ENCODE data around the gene C1orf226.

C1orf226 gene

DNA sequence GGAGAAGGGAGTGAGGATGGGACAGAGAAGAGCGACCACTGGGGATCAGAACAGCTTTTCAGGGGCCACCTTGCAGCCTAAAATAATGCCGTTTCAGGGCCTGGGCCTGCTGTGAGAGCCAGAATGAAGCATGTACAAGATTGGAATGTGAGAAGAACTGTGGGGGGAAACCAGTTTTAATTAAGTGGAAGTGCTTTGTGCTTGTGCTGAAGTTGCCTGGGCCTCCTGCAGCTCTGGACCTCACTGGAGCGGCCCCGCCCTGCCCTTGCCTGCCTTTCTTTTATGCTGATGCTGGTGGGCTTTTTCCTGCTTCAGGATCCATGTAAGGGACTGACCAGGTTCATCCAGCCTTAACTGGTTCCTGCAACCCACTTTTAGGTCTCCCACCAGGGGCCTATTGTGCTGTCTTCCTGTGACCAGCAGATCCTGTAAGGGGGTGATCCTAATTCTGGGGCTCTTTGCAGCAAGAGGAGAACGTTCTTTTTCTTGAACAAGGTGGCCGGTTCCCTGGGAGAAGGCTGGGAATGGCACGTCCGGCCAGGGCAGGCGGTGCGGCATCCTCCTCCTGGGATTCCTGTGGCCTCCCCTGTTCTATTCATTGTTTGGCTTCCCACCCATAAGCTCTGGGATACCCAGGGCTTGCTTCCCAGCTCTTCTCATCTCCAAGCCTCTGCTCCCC lies 3.2 kb downstream of the C1orf226 start:
- no peak for DNase-seq (ENCODE audit: low spot score)

DNA sequence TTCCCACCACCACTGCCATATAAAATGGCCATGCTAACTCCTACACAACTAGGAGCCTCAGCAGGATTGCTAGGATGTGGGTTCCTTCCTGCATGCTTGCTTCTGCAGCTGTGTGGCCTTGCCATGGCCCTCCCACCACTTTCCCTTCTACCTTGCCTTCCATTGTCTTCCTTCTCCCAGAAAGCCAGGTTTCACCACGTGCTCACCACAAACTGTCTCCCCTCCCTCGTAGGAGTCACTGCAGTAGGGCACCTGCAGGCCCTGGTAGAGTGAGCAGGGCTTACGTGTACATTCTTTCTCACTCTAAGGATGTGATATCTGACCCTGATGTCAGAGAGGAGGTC lies 3.7 kb downstream of the C1orf226 start:
- no peak for DNase-seq (ENCODE audit: low spot score)

DNA sequence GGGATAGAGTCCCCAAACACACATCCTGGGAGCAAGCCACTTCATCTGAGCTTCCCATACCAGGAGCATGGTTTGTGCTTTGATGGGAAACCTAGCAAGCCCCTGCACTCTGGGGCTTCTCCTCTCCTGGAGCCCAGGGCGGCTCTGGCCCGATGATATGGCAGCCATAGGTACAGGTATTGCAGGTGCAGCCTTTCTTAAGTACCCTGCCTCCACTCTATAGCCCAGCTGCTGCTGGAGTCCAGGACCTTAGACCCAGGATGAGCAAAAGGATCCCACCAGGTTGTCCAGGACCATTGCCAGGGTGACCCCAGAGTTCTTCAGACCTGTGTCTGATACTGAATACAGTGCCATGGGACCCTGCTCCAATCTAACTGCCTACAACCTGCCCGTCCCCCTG lies 4.2 kb downstream of the C1orf226 start:
- no peak for DNase-seq (ENCODE audit: low spot score)

DNA sequence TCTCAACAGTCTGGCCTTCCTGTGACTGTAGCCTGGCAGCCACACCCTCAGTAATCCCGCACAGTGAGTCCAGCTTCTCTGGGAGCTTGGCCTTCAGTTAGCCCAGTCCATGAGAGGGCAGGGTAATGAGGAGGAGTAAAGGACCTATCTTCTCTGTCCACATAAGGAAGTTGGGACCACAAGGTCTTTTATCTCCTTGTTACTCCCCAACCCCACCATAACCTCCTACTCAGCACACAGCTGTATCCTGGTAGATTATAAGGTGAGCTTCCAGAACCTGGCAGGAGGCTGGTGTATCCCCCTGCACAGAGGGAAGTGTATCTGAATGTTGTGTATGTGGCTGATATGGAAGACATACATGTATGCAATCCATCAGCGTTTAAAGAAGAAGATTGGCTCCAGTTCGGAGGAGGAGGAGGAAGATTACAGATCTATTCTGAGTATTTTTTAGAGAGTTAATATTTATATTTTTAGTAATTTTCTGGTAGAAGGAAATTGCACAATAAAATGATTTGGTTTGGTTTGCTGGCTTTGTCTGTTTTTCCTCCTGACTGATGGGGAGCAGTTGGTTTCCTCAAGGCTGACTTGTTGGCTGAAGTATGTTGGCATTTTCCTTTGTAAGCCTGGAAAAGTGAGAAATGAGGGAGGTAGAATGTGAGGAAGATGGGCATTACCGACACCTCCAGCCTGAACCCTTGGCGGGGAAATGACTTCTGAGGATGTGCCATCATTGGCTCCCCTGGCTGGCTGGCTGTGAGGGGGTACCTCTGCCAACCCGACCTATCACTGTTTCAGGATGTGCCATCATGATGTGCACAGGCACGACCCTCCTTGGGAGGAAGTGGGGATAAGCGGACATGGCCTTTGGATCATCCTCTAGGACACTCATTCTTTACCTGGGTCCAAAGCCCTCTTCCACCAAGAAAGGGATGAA lies 5.0 kb downstream of the C1orf226 start:
- DNase-seq (ENCODE audit: low spot score) = no peak

DNA sequence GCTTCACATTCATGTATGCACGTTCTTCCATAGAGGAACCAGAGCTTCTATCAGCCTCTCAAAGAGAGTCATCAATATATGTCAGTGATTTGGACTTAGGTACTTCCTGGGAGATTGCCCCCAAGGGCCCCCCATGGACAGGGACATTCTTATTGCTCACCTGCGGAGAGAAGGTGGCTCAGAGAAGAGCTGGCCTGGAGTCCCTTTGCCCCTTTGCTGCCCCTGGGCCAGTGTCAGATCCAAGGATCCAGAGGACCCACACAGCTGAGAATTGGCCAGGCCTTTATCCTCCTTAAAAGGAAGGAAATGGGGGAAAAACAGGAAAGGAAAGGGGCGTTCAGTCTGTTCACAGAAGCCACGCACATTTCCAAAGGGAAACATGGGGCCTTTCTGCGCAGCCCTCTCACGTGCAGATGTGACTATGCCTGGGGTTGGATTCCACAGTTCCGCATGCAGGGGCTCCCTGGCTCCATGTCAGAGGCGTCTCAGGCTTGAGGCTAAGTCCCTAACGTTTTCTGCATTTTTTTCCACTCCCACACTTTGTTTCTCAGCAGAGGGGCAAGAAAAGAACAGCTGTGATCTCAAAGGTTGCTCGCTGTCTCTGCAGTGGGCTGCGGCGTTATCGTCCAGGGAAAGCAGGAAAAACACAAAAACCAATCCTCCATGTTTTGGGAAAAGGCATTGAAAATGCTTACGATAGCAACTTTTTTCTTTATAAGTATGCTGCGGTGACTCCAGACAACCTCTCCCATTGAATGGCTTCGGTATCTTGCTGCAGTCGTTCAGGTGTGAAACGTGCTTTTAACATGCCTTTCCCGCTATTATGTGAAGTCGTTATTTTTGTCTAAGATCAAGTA lies 5.9 kb downstream of the C1orf226 start:
- no peak for DNase-seq (ENCODE audit: low spot score)

DNA sequence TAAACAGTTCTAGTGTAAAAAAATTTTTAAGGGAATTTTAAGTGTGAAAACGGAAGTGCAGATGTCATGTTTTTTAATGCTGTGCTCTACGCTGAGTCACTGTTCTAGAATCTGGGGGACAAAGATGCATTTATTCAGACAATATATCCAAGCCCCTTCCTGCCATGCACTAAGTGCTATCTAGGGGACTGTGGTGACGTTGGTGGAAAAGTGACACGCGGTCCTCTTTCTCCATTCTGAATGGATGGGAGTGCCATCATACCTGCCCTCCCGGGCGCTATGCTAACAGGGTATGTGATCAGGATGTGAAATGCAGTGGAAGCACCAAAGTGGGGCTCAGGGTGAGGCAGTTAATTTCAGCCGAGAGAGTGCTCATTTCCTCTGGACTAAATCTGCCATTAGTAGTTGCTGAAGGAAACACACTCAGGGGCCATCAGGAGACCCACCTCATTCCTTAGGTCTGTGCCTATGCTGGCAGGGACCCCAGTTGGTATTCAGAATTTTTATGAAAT lies 6.6 kb downstream of the C1orf226 start:
- DNase-seq (ENCODE audit: low spot score) = no peak

DNA sequence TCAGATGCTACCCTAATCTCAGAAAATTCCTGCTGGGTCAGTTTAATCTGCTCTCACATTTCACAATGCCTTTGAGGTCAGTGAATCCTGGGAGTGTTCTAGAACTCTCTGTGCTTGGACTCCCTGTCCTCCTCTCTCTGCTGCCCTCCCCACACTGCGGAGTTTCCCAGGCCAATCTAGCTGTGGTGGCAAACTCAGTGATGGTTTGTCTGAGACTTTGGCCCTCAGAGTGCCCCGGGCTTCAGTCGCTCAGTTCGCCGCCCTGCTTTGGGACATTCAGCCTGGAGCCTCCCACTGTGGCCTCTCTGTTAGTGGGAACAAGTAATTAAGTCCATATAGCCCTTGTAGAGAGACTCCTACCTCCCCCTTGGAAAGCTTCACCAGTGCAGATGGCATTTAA lies 7.1 kb downstream of the C1orf226 start:
- DNase-seq (ENCODE audit: low spot score) = no peak

DNA sequence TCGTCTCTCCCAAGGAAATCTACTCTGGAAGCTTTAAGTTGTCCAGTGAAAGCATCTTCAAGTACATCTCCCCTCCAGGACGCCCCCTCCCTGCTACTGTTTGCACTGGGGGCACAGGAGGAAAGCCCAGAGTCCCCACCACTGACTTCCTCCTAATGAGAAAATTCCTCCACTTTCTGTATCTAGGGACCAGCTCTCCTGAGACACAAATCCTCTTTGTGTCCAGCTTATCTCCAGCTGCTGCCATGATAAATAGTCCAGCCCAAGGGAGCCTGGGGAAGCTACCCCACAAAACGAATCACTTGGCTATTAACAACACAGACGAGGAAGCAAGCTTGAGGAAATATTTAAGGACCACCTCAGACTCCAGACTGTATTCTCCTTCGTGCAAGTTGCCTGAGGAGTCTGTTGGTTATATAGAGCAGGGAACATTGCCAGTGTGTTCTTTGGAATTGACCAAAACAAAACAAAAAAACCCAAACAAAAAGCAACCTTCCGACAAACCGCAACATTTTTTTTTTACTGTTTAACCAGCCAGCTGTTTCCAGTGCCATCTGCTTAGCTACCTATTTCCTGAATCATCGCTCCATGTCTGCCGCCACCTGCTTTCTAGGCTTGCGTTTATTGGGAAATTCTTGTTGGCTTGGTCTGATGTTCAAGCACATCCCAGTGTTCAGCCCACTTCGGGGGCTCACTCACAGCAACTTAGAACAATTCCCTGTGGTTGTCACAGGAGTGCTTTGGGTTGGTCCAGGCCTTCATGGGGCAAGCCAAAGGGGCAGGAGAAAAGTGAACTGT lies 7.7 kb downstream of the C1orf226 start:
- peak; percentile 32 for DNase-seq (ENCODE audit: low spot score)

DNA sequence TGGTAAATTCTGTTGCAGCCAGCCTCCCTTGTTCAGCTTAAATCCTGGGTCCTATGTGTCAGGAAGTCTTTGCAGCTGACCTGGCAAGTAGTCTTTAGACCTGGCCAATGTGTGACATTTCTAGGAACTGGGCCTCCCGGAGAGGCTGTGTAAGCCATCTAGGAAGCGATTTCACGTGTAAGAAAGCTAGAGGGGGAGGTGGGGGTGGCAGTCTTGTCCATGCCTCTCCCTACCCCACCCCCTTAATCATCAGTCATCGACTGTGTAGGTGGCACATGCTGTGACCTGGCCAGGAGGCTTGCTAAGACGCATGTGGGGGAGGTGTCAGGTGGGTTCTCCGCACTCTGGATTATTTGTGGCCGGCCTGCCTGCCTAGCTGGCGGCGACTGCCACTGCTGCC lies 8.4 kb downstream of the C1orf226 start:
- DNase-seq (ENCODE audit: low spot score) = no peak

DNA sequence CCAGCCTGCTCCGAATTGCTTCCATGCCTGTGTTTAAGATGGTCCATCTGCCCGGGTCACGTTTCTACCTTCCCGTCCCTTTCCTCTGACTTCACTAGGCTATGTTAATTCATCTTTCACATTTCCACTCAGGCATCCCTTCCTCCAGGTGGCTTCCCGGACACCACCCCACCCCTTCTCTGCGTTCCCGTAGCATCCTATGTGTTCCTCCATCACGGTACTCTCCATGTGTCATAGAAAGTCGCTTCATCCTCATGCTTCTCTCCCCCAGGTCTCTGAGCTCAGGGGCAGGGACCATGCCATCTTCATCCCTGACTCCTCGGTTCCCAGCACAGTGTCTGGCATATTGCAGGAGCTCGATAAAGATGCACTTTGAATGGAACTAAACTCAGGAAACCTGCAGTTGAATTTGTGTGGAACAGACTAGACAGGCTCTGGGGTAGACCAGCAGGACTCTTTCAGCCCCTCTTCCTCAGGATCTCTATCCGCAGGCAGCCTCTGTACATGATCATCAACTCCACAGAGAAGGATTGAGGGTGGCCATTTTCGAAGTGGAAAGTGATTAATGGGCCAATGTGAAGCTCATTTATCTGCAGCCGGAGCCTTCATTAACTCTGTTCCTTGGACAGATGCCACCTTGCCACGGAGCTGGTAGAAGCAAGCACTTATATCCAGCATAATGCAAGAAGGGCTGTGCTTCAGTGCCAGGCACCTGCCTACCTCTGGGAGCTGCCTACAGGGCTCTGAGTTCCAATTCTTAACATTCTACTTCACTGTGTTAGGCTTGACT lies 9.1 kb downstream of the C1orf226 start:
- DNase-seq (ENCODE audit: low spot score) = no peak

DNA sequence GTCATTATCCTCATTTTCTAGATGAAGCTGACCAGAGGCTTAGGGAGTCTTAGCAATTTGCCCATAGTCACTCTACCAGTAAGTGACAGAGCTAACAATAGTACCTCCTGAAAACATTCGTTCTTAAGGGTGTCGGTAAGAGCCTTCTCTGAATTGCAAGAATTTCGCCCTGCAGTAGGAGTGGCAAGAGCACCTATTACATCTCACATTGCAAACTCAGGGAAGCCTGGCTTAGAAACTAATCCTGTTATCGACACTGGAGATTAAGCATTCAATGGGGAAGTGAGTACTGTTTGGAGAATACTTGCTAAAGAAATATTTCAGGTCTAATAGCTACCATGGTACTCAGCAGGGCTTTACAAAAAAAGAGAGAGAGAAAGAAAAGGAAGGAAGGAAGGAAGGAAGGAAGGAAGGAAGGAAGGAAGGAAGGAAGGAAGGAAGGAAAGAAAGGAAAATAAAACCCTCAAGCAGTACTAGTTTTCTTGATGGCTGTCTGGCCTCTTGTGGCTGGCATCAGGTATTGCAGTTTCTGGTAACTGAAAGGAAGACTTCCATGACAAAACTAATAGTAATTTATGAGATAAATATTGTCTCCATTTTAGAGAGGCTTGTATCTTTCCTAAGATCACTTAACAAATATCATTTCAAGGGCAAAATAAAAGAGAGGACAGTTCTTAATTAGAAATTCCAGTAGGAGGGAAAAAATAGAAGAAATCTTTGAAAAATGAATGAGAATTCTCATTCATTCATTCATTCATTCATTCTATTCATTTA lies 10.4 kb downstream of the C1orf226 start:
- peak; percentile 53 for DNase-seq (ENCODE audit: low spot score)

DNA sequence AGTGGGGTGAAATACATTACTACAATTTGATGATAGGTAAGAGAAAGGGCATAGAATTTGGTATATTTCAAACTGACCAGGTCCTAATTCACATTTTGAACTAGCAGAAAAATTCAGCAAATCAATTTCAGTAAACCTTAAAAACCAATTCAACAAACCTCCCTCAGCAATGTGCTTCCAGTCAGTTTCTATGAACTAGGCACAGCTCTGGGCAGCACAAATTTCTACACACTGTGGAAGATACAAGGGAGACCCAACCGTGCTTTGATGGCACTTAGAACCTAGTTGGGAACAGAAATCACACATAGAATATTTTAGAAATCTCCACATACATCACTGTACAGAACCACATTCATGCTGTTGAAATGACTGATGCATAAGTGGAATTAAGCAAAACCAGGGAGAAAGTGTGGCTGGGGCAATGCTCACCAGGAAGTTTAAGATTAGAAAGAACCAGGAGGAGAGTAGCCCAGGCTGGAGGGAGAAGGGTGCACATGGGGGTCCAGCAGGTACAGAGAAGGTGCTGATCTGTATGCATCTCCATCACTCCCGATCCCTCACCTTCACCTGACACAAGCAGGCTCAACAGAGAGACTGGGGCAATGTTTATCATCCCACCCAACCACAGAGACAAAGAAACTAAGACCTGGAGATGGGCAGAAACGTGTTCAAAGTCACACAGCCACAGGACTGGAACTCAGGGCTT lies 14.8 kb downstream of the C1orf226 start:
- DNase-seq (ENCODE audit: low spot score) = no peak

DNA sequence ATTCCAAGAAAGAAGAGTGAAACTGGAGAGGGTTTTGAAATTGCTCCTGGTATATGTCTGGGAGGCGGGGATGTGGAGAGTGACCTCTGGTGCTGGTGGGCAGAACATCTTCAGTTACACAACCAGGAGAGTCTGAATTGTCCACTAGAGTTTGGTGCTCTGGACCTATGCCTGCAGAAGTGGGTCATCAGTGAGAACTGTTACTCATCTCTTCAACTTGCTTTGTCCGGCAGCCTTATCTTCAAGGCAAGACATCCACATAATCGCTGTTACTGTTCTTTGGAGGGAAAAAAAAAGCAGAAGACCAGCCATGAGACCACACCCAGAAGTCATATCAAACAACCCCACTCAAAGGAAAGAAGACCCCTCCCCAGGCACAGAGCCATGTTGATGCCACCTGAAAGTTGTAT lies 15.5 kb downstream of the C1orf226 start:
- DNase-seq (ENCODE audit: low spot score) = no peak

DNA sequence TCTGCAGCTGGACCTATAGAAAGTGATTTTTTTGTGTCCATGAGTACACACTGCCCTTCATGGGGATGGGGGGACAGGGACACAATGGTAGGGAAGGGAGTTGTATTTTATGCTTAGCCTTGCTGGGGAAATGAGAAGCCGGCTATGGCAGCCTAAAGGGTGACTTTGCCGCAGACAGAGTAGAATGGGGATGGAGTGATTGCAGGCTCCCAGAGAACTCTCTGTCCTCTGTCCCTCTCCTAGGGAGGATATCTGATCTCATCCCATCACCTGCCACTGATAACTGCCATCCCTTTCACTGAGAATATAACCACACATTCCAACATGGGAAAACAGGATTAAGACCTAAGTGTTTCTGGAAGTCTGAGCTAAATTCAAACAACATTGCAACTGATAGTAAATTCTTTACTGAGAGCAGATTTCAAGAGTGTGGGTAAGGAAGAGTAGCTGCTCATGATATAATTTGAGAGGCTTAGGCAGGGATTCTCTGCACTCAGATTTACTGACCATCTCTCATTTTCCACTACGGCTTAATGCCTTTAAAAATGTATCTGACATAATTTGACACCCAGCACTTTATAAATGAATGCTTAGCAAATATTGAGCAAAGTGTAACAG lies 16.5 kb downstream of the C1orf226 start:
- no peak for DNase-seq (ENCODE audit: low spot score)

DNA sequence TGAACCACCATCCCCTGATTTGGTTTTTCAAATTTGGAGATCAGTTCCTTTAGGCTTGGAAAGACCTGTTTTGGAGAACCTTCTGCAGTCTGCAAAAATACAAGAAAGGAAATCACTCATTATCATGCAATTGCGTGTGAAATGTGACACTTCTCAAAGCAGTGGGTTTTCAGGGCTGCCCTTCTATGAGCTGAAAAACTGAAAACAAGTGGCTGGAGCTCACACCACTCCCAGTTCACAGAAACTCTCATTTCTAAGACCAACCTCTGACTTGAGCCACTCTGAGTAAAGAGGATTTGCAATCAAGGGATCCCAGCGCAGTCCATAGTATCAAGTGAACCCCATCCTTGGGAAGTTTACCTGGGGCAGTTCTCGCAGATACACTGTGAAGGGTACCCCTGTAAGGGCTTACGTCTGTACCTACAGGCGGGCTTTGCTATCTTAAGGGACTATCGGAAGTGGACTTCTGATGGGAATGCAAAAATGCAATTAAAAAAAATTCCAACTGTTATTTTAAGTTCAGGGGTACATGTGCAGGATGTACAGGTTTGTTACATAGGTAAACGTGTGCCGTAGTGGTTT lies 17.6 kb downstream of the C1orf226 start:
- no peak for DNase-seq (ENCODE audit: low spot score)

DNA sequence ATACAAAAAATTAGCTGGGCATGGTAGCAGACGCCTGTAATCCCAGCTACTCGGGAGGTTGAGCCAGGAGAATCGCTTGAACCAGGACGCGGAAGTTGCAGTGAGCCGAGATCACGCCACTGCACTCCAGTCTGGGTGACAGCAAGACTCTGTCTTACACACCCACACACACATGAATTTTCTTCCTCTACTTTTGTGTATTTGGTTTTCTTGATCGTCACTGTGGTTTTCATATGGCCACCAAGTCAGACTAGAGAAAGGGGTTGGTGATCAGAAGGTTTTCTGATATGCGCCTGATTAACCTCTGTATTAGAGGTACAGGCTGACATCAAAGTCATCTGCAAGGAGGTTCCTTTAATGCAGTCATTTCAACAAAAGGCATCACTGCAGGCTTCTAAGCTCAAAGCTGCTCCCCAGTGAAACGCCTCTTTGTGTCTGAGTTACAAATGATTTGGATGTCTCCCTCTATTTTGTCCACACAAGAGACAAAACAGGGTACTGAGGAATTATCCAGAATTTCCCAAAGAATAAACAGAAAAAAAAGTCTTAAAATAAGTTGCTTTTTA lies 19.3 kb downstream of the C1orf226 start:
- DNase-seq (ENCODE audit: low spot score) = no peak

DNA sequence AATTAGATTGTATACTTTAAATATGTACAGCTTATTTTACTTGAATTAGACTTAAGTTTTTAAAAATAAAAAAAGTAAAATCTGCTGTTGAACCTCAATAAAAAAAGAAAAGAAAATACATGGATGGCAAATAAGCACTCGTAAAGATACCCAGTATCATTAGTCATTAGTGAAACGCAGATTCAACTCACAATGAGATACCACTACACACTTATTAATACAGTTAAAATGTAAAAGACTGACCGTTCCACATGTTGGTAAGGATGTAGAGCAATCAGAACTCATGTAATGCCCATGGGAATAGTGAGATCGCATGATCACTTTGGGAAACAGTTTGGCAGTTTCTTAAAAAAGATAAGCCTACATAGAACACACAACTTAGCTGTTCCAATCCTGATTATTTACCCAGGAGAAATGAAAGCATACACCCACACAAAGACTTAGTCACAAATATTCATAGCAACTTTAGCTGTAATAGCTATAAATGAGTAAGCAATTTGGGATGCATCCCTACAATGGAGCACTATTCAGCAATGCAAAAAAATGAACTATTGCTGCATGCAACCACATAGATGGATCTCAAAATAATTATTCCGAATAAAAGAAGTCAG lies 23.1 kb downstream of the C1orf226 start:
- DNase-seq (ENCODE audit: low spot score) = peak; percentile 16

DNA sequence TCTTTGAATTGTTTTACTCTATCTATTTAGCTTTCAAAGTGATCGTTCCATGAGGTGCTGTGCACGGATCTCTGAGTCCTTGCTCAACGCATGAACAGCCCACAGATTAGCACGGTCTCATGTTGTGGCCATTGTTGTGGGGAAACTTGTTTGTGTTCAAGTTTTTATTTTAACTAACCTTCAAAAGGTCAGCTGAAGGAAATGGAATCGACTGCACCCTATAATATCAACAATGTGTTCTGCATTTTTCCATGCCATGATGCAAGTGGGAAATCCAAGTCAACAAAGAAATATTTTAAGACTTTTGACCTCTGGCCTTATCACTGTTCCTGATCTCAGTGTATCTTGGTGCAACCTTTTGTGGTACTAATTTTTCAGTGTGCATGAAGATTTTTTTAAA lies 24.3 kb downstream of the C1orf226 start:
- no peak for DNase-seq (ENCODE audit: low spot score)

Data from AG08395 (cell line).